Measurements from ENCODE around the gene MC1R. TPM values are rescaled to one million over a fixed set of nuclear protein-coding genes. Genes with fewer than 3 reads are reported as not detected.

Gene MC1R
- total RNA-seq, 4 donors from 2014 or later: 0.77 to 6.2 (median 5.4) TPM

GRCh38 chr16:89897204-89897603 lies 21.5 kb upstream of the MC1R start:
- no peak for TF ChIP-seq POLR2A (IDR thresholded peaks at IDR 0.05)
- no peak for TF ChIP-seq CTCF (IDR thresholded peaks at IDR 0.05)
- Histone ChIP-seq H3K4me1 (no peaks in the 10 kb centered on the region), H3K27ac (no peak overlapping the region), H3K36me3 (no peaks in the 10 kb centered on the region), H3K9me3 (no peaks in the 10 kb centered on the region), H3K27me3 (no peaks in the 10 kb centered on the region), H3K4me3 (no peak overlapping the region)
- intact Hi-C loops (cut with DNase I; ENCODE audit: low total_unique reads): no loop called here
- no peak for DNase-seq

DNA sequence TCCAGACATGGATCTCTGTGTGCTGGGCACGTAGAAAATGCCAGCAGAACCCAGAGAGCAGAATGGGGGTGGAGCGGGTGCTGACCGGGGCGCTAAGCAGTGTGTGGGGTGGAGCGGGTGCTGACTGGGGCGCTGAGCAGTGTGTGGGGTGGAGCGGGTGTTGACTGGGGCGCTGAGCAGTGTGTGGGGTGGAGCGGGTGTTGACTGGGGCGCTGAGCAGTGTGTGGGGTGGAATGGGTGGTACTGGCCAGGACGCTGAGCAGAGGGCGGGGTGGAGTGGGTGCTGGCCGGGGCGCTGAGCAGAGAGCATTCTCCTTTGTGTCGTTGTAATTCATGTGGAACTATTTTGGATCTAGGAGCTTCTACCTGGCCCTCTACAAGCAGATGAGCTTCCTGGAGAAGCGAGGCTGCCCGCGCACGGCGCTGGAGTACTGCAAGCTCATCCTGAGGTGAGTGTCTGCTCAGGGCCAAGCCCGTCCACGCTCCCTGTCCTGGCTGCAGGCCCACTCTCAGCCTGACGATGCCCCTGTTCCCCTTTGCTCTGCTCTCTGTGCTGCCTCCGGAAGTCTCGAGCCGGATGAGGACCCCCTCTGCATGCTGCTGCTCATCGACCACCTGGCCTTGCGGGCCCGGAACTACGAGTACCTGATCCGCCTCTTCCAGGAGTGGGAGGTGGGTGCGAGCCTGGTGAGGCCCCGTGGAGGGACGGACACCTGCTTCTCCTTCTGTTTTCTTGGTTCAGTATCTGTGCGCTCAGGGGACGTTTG lies 20.3 kb upstream of the MC1R start:
- no peak overlapping the region for H3K4me3 ChIP-seq
- no peak for DNase-seq
- intact Hi-C loops (cut with DNase I; ENCODE audit: low total_unique reads): no loop called here
- no peak for TF ChIP-seq CTCF (IDR thresholded peaks at IDR 0.05)
- no peak for TF ChIP-seq POLR2A (IDR thresholded peaks at IDR 0.05)
- no peaks in the 10 kb centered on the region for H3K9me3 ChIP-seq
- no peak overlapping the region for H3K27ac ChIP-seq
- no peaks in the 10 kb centered on the region for H3K36me3 ChIP-seq
- H3K27me3 ChIP-seq: no peaks in the 10 kb centered on the region
- H3K4me1 ChIP-seq: no peaks in the 10 kb centered on the region

- TF ChIP-seq POLR2A (IDR thresholded peaks at IDR 0.05) (no peak), CTCF (IDR thresholded peaks at IDR 0.05) (no peak)
- no peak for DNase-seq
- Histone ChIP-seq H3K9me3 (no peaks in the 10 kb centered on the region), H3K4me3 (no peak overlapping the region), H3K36me3 (no peaks in the 10 kb centered on the region), H3K27ac (no peak overlapping the region), H3K27me3 (no peaks in the 10 kb centered on the region), H3K4me1 (no peaks in the 10 kb centered on the region)
- intact Hi-C loops (cut with DNase I; ENCODE audit: low total_unique reads): no loop called here
Observed at GRCh38 chr16:89899879-89900481, 18.7 kb upstream of the MC1R start.

- Histone ChIP-seq H3K27ac (no peak overlapping the region), H3K36me3 (no peaks in the 10 kb centered on the region), H3K4me1 (no peaks in the 10 kb centered on the region), H3K4me3 (no peak overlapping the region), H3K27me3 (no peaks in the 10 kb centered on the region), H3K9me3 (no peaks in the 10 kb centered on the region)
- no peak for DNase-seq
- TF ChIP-seq CTCF (IDR thresholded peaks at IDR 0.05) (no peak), POLR2A (IDR thresholded peaks at IDR 0.05) (no peak)
- intact Hi-C loops (cut with DNase I; ENCODE audit: low total_unique reads): no loop called here
Observed at GRCh38 chr16:89900885-89901284, 17.8 kb upstream of the MC1R start.

- no peak for DNase-seq
- intact Hi-C loops (cut with DNase I; ENCODE audit: low total_unique reads): no loop called here
- Histone ChIP-seq H3K9me3 (no peaks in the 10 kb centered on the region), H3K27ac (no peak overlapping the region), H3K4me1 (no peaks in the 10 kb centered on the region), H3K4me3 (no peak overlapping the region), H3K27me3 (no peaks in the 10 kb centered on the region), H3K36me3 (no peaks in the 10 kb centered on the region)
- TF ChIP-seq POLR2A (IDR thresholded peaks at IDR 0.05): no peak
- no peak for TF ChIP-seq CTCF (IDR thresholded peaks at IDR 0.05)
Observed at GRCh38 chr16:89902980-89903379, 15.7 kb upstream of the MC1R start.

Measured in uterus (tissue), 4 donors.